Endothelial cell of umbilical vein (primary cell): ENCODE data around the gene RBBP5.

ENCODE experiments used
- CTCF ChIP-seq, 2 donors: IDR thresholded peaks; 1 replicate in 1 of 2; 2 replicates in 1 of 2; pipeline ENCODE4 v1.5.1; 2011; ENCODE audit warnings: low read length in 2 of 2, mild to moderate bottlenecking in 2 of 2, moderate library complexity in 2 of 2, control low read depth in 1 of 2, inconsistent platforms in 1 of 2, low read depth in 1 of 2; ENCODE audit not compliant: insufficient read depth in 1 of 2; ENCODE audit errors: extremely low read depth in 1 of 2
- EZH2 ChIP-seq: IDR thresholded peaks from 2 replicates; pipeline ENCODE4 v1.6.1; 2012; ENCODE audit warnings: borderline replicate concordance, low read depth, mild to moderate bottlenecking, moderate library complexity, low read length, inconsistent platforms; ENCODE audit not compliant: severe bottlenecking
- GATA2 ChIP-seq: IDR thresholded peaks from 2 replicates; pipeline ENCODE4 v1.7.0; 2011; ENCODE audit warnings: low read depth, mild to moderate bottlenecking, moderate library complexity, mixed read lengths, low read length; ENCODE audit not compliant: insufficient read length, insufficient read depth
- JUN ChIP-seq: IDR thresholded peaks from 2 replicates; pipeline ENCODE4 v1.6.1; 2011; ENCODE audit warnings: borderline replicate concordance, low read depth; ENCODE audit not compliant: insufficient read length, insufficient read depth
- MYC ChIP-seq: IDR thresholded peaks from one replicate; pipeline ENCODE4 v1.6.1; 2011; ENCODE audit warnings: mild to moderate bottlenecking, low read depth, low read length
- POLR2A ChIP-seq: IDR thresholded peaks from 2 replicates; pipeline ENCODE4 v1.6.1; 2012; ENCODE audit warnings: low read depth, mild to moderate bottlenecking, control low read depth, low read length
- POLR2AphosphoS5 ChIP-seq: IDR thresholded peaks from 2 replicates; pipeline ENCODE4 v1.6.1; 2012; ENCODE audit warnings: low read depth, mild to moderate bottlenecking, control low read depth, low read length, moderate library complexity; ENCODE audit not compliant: insufficient read depth

DNA sequence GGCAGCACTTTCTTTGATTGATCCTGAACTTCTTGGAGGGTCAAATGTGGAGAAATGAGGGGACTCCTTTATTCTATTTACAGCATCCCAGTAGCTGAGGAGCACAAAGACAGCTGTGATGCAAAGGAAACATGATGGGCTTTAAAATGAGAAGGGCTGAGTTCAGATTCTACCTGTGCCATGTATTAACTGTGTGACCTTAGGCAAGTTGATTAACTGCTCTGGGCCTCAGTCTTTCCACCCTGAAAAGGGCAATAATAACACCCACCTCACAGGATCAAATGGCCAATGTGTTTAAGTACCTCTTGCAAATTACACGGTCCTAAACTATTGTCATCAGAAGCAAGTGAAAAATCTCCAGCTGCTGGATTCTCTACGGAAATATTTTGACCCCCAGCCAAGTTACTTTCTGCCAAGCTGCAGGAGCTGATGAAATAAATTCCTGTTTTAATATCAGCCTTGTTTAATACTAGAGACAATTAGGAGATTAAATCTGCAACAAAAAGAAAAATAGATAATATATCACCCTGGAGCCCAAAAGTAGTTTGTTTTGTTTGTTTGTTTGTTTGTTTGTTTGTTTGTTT lies 53.2 kb downstream of the RBBP5 start:
- TF ChIP-seq POLR2AphosphoS5 (no peak), CTCF (IDR thresholded peaks at IDR 0.05; ENCODE audit: extremely low read depth in 1 of 2, insufficient read depth in 1 of 2, low read depth in 1 of 2, low read length in 2 of 2) (no peak), POLR2A (no peak), EZH2 (no peak), MYC (no peak), JUN (no peak), GATA2 (no peak)
